ENCODE results near the gene MDN1. TPM values are rescaled to one million over a fixed set of nuclear protein-coding genes. Genes with fewer than 3 reads are reported as not detected.

The MDN1 gene
- polyA plus RNA-seq, 1 of the 3 experiments (the other 2 are of a cell fraction), result 8.5 TPM

- Histone ChIP-seq H3K79me2 (ENCODE audit: insufficient read depth) (no peaks in the 10 kb centered on the region), H3K9ac (no peak overlapping the region), H3K36me3 (replicated peaks in 1 of 2; ENCODE audit: control insufficient read depth in 1 of 2, insufficient read depth in 2 of 2, low read length in 1 of 2) (no peaks in the 10 kb centered on the region), H3K27me3 (ENCODE audit: insufficient read depth) (no peaks in the 10 kb centered on the region), H4K20me1 (ENCODE audit: insufficient read depth) (no peaks in the 10 kb centered on the region), H2AFZ (ENCODE audit: low read depth) (no peak overlapping the region), H3K9me2 (no peaks in the 10 kb centered on the region), H3K9me3 (no peaks in the 10 kb centered on the region), H3K4me2 (no peak overlapping the region), H3K4me1 (ENCODE audit: control insufficient read depth in 1 of 2, insufficient read depth in 2 of 2, low read depth in 1 of 2, low read length in 1 of 2) (no peaks in the 10 kb centered on the region), H3K27ac (ENCODE audit: low read depth in 2 of 2, low read length in 1 of 2) (no peak overlapping the region), H3K4me3 (ENCODE audit: low read depth in 2 of 2, low read length in 1 of 2) (no peak overlapping the region), H3F3A (replicated peaks; ENCODE audit: insufficient read depth) (no peaks in the 10 kb centered on the region)
- CTCF ChIA-PET, result interaction anchor here (2.8 kb wide), 1 partner anchor 184 kb away, joined by 7 read pairs; no protein-coding TSS in a partner anchor
- POLR2A ChIA-PET, result no interaction called here
- no peak for DNase-seq
- TF ChIP-seq, protein P1, sequence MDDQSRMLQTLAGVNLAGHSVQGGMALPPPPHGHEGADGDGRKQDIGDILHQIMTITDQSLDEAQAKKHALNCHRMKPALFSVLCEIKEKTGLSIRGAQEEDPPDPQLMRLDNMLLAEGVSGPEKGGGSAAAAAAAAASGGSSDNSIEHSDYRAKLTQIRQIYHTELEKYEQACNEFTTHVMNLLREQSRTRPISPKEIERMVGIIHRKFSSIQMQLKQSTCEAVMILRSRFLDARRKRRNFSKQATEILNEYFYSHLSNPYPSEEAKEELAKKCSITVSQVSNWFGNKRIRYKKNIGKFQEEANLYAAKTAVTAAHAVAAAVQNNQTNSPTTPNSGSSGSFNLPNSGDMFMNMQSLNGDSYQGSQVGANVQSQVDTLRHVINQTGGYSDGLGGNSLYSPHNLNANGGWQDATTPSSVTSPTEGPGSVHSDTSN (IDR thresholded peaks at IDR 0.05), result no peak
- TF ChIP-seq YY1 (IDR thresholded peaks at IDR 0.05; ENCODE audit: low read depth), result no peak
- no peak for TF ChIP-seq NRF1 (IDR thresholded peaks at IDR 0.05; ENCODE audit: low read depth, low read length)
- no peak for TF ChIP-seq EZH2phosphoT487 (IDR thresholded peaks at IDR 0.05; ENCODE audit: borderline replicate concordance, low read depth)
- TF ChIP-seq TAF1 (IDR thresholded peaks at IDR 0.05; ENCODE audit: borderline replicate concordance, low read depth, low read length), result no peak
- TF ChIP-seq EP300 (IDR thresholded peaks at IDR 0.05; ENCODE audit: borderline replicate concordance in 1 of 2, low read depth in 1 of 2, low read length in 1 of 2), result no peak
- no peak for TF ChIP-seq GABPA (IDR thresholded peaks at IDR 0.05; ENCODE audit: low read depth)
- no peak for TF ChIP-seq TCF12 (IDR thresholded peaks at IDR 0.05)
- WGBS (ENCODE audit: low lambda C conversion rate), result 76% methylated on average over 5 of the region's 5 CpGs
These were observed 203.7 kb downstream of the MDN1 start for GRCh38 chr6:89615882-89616281.

DNA sequence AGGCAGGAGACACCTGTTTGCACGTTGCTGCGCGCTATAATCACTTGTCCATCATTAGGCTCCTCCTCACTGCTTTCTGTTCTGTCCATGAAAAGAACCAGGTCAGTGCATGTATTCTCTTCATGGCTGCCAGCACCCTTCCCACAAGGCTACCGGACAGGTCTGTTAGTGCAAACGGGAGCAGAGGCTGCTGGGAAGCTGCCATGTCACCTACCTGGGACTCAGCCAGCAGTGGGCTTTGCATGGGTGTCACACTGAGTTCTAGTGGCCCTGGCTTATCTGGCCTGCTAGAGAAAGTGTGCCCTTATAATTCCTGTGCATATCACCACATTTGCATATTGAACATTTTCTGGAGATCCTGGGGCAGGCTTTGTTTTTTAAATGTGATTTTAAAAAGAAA lies 205.8 kb downstream of the MDN1 start:
- Histone ChIP-seq H3K27ac (ENCODE audit: low read depth in 2 of 2, low read length in 1 of 2) (no peak overlapping the region), H3K79me2 (ENCODE audit: insufficient read depth) (no peaks in the 10 kb centered on the region), H3K4me1 (ENCODE audit: control insufficient read depth in 1 of 2, insufficient read depth in 2 of 2, low read depth in 1 of 2, low read length in 1 of 2) (no peaks in the 10 kb centered on the region), H3K4me2 (no peak overlapping the region), H3K27me3 (ENCODE audit: insufficient read depth) (no peaks in the 10 kb centered on the region), H2AFZ (ENCODE audit: low read depth) (no peak overlapping the region), H3K9ac (no peak overlapping the region), H3K36me3 (replicated peaks in 1 of 2; ENCODE audit: control insufficient read depth in 1 of 2, insufficient read depth in 2 of 2, low read length in 1 of 2) (no peaks in the 10 kb centered on the region), H3F3A (replicated peaks; ENCODE audit: insufficient read depth) (no peaks in the 10 kb centered on the region), H3K9me3 (no peaks in the 10 kb centered on the region), H3K4me3 (ENCODE audit: low read depth in 2 of 2, low read length in 1 of 2) (no peak overlapping the region), H3K9me2 (no peaks in the 10 kb centered on the region), H4K20me1 (ENCODE audit: insufficient read depth) (no peaks in the 10 kb centered on the region)
- WGBS (ENCODE audit: low lambda C conversion rate), result 91% methylated on average over 5 of the region's 5 CpGs
- CTCF ChIA-PET, result interaction anchor here (1.1 to 1.6 kb wide), 2 partner anchors 182 to 246 kb away, joined by 4 to 5 read pairs; no protein-coding TSS in a partner anchor
- POLR2A ChIA-PET, result no interaction called here
- no peak for DNase-seq
- TF ChIP-seq, protein P2, sequence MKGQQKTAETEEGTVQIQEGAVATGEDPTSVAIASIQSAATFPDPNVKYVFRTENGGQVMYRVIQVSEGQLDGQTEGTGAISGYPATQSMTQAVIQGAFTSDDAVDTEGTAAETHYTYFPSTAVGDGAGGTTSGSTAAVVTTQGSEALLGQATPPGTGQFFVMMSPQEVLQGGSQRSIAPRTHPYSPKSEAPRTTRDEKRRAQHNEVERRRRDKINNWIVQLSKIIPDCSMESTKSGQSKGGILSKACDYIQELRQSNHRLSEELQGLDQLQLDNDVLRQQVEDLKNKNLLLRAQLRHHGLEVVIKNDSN (IDR thresholded peaks at IDR 0.05; ENCODE audit: borderline replicate concordance, low read depth), result no peak
- TF ChIP-seq RXRA (IDR thresholded peaks at IDR 0.05; ENCODE audit: borderline replicate concordance, low read depth) (no peak), MAX (IDR thresholded peaks at IDR 0.05; ENCODE audit: low read depth) (no peak), TEAD4 (IDR thresholded peaks at IDR 0.05; ENCODE audit: borderline replicate concordance, insufficient read depth) (no peak)

Measured in SK-N-SH (cell line).